ENCODE measurements around the gene FAM110A.

DNA sequence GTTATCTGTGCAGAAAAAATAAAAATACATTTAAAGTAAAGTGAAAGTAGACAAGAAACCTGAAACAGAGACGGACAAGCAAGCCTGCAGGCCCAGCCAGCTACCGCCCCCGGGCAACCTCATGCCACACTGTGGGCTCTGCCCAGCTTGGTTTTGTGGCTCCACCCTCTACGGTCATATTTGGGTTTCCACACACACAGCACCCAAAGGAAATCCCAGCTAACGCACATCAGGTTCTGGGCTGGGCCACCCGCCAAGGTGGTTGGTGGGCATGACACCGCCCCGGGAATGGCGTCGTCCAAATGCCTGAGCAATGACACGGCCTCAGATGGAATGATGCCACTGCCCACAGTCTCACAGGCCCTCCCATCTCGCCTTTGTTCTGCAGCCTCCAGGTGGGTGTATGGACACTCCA lies 22.9 kb downstream of the FAM110A start:
- TF ChIP-seq, protein P1, sequence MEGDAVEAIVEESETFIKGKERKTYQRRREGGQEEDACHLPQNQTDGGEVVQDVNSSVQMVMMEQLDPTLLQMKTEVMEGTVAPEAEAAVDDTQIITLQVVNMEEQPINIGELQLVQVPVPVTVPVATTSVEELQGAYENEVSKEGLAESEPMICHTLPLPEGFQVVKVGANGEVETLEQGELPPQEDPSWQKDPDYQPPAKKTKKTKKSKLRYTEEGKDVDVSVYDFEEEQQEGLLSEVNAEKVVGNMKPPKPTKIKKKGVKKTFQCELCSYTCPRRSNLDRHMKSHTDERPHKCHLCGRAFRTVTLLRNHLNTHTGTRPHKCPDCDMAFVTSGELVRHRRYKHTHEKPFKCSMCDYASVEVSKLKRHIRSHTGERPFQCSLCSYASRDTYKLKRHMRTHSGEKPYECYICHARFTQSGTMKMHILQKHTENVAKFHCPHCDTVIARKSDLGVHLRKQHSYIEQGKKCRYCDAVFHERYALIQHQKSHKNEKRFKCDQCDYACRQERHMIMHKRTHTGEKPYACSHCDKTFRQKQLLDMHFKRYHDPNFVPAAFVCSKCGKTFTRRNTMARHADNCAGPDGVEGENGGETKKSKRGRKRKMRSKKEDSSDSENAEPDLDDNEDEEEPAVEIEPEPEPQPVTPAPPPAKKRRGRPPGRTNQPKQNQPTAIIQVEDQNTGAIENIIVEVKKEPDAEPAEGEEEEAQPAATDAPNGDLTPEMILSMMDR (IDR thresholded peaks at IDR 0.05), result no peak
- no peak for TF ChIP-seq EZH2 (IDR thresholded peaks at IDR 0.05; ENCODE audit: borderline replicate concordance, insufficient read depth, low read depth, low read length, poor library complexity, severe bottlenecking)

All from B cell (primary cell).